Renal cortical epithelial cell (primary cell): ENCODE results near the gene THRB. TPM values are rescaled to one million over a fixed set of nuclear protein-coding genes. Genes with fewer than 3 reads are reported as not detected.

Experiments used
- DNase-seq: peaks from one replicate; pipeline ENCODE4 v3.0.0-alpha.2; 2011; ENCODE audit warnings: low read depth
- total RNA-seq: library from RNA; depleted of rRNA; stranded (reverse); fragments of >200 nt; gene quantifications from 2 replicates; pipeline ENCODE4 v1.2.3, GENCODE V29; 2014

THRB gene
- total RNA-seq, 1 donor from 2014 or later: 46.1 TPM

DNA sequence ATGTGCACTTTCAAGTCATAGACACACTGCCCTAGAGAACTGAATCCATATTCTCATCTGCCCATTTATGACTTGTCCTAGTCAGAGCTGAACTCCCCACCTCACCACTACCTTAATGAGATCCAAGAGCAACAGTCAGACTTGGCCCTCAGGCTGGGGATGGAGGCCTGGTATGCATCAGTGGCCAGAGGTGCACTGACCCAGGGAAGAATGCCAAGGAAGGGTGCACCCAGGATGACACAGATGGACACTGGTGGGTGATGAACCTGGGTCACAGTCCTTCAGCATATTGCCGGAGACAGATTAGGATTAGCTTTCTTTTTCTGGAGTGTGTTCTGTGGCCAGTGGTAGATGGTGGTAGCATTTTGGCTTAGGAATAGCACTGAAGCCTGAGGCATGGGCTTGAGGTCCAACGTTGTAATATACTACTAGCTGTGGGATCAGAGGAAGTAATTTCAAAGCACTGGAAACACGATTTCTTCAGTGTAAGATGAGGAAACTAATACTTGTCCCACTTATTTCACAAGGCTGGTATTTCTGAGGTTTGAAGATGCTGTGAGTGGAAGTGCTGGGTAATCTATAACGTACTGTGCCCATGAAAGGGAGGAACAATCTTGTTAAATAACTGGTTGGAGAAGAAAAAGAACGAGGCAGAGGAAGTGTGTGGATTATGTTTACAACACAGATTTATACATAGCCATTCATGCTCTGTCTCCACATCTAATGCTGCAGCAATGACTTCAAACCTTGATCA is 265.0 kb downstream of the THRB start:
- peak; percentile 36 for DNase-seq

DNA sequence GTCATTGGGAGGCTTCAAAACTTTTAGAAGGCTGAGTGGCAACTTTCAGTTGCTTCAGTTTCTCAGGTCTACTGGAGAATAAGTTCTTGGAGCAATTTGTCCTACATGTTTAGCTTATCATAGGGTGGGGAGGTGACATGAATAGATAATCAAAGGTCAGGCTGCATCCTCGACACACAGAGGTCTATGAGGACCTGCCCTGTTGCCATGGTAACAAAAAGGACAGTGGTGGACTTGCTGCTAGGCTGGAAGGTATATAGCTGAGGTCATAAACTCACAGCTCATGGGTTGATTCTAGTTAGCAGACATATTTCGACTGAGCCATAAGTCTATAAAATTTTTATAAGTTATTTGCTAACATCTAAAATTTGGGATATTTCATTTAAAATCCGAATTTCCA is 267.0 kb downstream of the THRB start:
- no peak for DNase-seq

GRCh38 chr3:24226397-24226796 is 268.3 kb downstream of the THRB start:
- no peak for DNase-seq

DNA sequence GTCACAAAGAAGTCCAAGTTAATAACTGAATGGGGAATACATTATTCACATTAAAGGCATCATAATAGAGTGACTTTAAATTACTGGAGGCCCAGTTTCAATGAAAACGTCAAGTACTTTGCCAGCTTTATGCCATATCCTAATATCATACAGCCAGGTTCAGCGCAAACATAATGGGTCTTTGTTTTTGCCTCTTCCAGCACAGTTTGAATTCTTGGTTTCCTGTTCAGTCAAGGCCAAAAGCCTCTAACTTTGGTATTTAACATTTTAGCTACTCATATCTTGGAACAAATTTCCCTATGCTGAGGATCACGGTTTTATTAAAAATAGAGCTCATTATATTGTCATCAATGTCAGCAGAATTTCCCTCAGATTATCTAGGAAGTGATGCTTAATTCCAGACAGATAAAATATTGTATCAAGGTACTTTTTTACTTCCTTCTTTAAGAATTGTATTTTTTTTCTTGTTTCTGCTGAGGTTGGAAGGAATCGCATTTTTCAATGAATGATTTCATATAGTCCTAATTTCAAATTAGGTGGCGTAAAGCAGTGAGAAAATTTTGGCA is 269.2 kb downstream of the THRB start:
- no peak for DNase-seq

GRCh38 chr3:24224666-24225384 is 269.8 kb downstream of the THRB start:
- DNase-seq: no peak

DNA sequence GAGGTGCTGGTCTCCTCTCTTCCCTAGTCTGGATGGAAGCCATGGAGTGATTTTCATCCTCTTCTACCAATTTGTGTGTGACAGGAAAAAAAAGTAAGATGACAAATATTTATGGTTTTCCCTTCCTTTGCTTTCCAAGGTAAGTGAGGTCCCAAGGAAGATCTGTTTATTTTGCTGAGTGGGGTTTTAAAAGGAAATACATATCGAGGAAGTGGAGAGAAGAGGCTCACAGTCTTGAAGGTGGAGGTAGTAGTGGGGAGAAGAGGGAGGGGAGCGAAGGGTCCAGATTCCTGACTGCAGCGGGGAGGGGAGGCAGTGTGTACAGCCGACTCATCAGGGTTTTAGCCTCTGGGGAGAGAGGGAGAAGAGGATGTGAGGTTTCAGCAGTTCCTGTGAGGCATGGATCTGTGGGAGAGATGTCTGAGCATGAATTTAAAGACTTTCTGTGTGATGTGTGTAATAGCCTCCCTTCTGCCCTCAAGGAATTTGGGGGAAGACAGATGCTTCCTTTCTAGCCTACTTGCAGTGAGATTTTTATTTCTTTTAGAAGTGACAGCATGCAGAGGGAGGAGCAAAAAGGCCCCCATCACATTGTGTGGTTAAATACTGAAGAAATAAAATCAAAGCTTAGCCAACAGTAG is 272.4 kb downstream of the THRB start:
- DNase-seq: no peak

- peak; percentile 98 for DNase-seq
Measured at GRCh38 chr3:24220859-24221657, 273.6 kb downstream of the THRB start.

DNA sequence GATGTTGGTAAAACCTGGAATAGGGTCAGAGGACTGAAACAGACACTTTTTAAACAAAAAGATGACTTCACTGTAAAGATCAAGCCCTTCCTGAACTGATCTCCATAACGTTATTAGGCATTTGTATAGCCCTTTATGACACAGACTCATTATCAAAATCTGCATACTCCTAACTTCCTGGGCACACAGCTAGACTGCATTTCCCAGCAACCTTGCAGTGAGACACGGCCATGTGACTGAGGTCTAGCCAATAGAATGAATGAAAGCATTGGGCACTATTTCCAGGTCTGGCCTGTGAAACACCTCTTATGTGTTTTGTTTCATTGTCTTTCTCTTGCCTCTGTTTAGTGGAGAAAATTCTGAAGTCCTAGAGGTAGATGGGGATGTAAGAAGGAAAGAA is 279.1 kb downstream of the THRB start:
- DNase-seq: no peak

DNA sequence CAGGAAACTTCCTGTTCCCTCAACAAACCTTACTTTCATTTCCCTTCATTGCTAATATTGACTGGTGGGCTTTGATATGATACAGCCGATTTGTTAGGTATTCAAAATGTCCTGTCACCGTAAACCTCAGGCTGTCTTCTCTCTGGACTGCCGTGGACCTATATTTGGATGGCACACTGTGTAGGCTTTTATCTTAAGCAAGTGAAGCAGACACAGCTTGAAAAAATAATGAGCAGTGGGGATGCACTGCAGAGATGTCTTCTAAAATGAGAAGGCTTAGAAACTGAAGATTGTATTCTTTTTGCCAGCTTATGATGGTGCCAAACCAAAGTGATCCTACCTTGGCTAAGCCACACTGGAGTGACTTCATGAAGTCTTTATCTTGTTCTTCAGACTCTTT is 283.3 kb downstream of the THRB start:
- DNase-seq: no peak

- DNase-seq: no peak
Measured at GRCh38 chr3:24202071-24202470, 292.6 kb downstream of the THRB start.

DNA sequence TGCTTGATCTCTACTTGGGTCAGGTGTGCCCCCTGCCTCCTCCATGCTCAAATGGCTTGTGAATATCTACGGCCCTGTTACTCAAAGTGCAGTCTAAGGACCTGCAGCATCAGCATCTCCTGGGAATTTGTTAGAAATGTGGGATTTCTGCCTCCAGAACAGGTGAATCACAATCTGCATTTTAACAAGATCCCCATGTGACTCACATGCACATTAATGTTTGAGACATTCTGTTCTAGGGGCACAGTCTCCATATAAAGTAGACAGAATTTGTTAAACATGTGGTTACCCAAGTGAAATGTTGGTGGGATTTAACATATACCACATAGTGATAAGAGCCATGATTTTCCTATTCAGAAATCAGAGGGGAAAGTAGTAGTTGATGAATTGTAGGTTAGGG is 293.3 kb downstream of the THRB start:
- DNase-seq: peak; percentile 58

DNA sequence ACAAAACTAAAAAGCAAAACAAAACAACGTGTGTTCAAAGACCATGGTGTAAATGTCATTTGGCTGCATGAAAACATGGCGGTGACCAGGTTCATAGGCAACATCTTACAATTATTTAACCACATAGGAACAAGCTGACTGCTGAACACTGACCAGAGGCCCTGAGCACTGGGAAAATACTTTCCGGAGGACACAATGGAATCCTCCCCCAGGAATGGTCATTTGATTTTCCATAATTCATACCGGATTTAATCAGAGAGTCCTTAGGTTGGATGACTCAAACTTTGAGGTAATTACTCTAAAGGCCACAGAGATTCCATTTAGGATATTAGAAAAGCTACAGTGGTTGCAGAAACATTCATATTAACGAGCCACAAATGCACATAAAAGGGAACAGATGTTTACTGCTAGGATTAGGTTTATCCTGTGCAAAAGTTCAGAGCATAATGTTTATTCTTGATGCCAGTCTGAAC is 294.8 kb downstream of the THRB start:
- no peak for DNase-seq

- DNase-seq: no peak
Measured at GRCh38 chr3:24199300-24199699, 295.4 kb downstream of the THRB start.

- DNase-seq: no peak
Measured at GRCh38 chr3:24198728-24199127, 295.9 kb downstream of the THRB start.

GRCh38 chr3:24197809-24198208 is 296.8 kb downstream of the THRB start:
- no peak for DNase-seq

DNA sequence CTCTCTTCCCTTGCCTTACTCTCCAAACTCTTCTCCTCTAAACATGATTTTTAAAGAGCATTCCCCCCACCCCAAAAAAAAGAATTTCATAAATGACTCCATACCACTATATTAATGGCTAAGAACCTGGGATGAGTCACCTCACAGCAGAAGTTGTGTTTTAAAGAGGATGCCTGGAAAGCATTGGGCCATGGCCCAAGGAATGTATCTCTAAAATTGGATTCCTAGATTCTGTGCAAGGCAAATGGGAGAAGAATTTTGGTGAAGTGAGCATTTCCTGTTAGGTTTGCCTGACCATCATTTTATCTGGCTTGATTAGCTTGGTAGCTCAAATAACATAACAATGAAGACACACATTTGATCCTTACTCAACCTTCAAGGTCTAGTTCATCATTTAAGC is 298.1 kb downstream of the THRB start:
- DNase-seq: peak; percentile 56

DNA sequence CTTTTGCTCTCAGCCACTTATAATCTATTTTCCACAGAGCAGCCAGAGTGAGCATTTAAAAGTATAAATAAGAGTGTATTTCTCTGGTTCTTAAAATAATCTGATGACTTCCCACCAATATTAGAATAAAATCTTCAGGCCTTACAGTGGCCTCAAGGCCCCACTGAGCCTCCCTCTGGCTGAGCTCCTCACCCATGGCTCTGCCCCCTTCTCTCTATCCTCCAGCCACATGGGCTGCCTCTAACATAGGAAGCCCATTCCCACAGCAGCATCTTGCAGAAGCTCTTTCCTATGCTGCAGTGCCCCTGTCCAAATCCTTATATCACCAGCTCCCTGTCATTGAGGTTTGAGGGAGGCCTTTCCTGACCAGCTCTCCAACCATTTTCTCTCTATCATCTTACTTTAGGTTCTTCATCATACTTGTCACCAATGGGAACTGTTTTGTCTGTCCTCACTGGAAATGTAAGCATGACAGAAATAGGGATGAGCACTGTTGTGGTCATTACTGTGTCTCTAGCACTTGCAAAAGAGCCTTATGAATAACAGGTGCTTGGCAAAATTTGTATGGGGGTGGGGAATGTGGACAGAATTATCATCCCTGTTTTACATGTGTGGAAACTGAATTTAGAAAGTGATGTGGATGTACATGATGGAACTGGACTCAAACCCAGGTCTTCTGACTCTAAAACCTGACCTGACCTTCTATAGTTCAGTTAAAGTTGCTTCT is 299.0 kb downstream of the THRB start:
- DNase-seq: no peak

- DNase-seq: no peak
Measured at GRCh38 chr3:24192469-24193056, 302.1 kb downstream of the THRB start.

- DNase-seq: no peak
Measured at GRCh38 chr3:24191801-24192403, 302.7 kb downstream of the THRB start.

GRCh38 chr3:24190256-24190655 is 304.4 kb downstream of the THRB start:
- no peak for DNase-seq
